ENCODE measurements around the gene B3GALNT2.

- TF ChIP-seq CTCF (IDR thresholded peaks at IDR 0.05 in 4 of 5, conservative IDR thresholded peaks at IDR 0.05 in 1 of 5) (no peak), POLR2A (IDR thresholded peaks at IDR 0.05) (no peak)
Observed at GRCh38 chr1:235545292-235545930, 41.2 kb upstream of the B3GALNT2 start.
